Suprapubic skin (tissue), 3 donors: ENCODE results near the gene FGF22.

ENCODE experiments used
- CTCF ChIP-seq, 2 donors: fragments of 200-600 bp in 1 of 2; fragments of 450-650 bp in 1 of 2; sonication (generic) in 1 of 2; IDR thresholded peaks; one replicate each; pipeline ENCODE4 v1.5.1; 2016 to 2019; ENCODE audit warnings: antibody characterized with exemption in 2 of 2, mild to moderate bottlenecking in 1 of 2, moderate library complexity in 1 of 2
- EP300 ChIP-seq: sonication (generic); formaldehyde crosslinking; IDR thresholded peaks from one replicate; pipeline ENCODE4 v1.6.1; 2017; ENCODE audit warnings: antibody characterized with exemption

- no peak for TF ChIP-seq CTCF (IDR thresholded peaks at IDR 0.05)
- no peak for TF ChIP-seq EP300
Measured at GRCh38 chr19:640161-640558, 481 bp downstream of the FGF22 start.
